HL-60 (cell line): ENCODE results near the gene DNAI2.
"Not testable (repeated sequence)": the region's sequence is repeated elsewhere in the genome, so short reads cannot be mapped to it uniquely, and the experiment has no call there.

Source experiments
- DNase-seq, 2 experiments: peaks; one replicate each; pipeline ENCODE4 v3.0.0-alpha.2; 2010 to 2020; ENCODE audit warnings: low read depth in 1 of 2, low spot score in 1 of 2
- H3K27ac ChIP-seq: fragments of 250-450 bp; sonication (Bioruptor Pico); replicated peaks from 2 replicates; pipeline ENCODE4 v1.5.1; 2020; ENCODE audit warnings: mild to moderate bottlenecking, moderate library complexity
- H3K27me3 ChIP-seq: fragments of 250-450 bp; sonication (Bioruptor Pico); 2 replicates; pipeline ENCODE4 v1.5.1; 2021; ENCODE audit warnings: mild to moderate bottlenecking, moderate library complexity; ENCODE audit not compliant: insufficient read depth, poor library complexity, severe bottlenecking
- H3K4me3 ChIP-seq: replicated peaks from 2 replicates; pipeline ENCODE4 v1.5.1; 2011; ENCODE audit warnings: mild to moderate bottlenecking, control low read depth, low read length; ENCODE audit not compliant: insufficient read depth
- CTCF ChIP-seq: IDR thresholded peaks from one replicate; pipeline ENCODE4 v1.5.1; 2011; ENCODE audit warnings: low read length, control low read depth, inconsistent platforms; ENCODE audit not compliant: insufficient read depth
- GABPA ChIP-seq: IDR thresholded peaks from 2 replicates; pipeline ENCODE4 v1.6.1; 2012; ENCODE audit warnings: low read depth
- POLR2AphosphoS5 ChIP-seq: IDR thresholded peaks from 2 replicates; pipeline ENCODE4 v1.6.1; 2012; ENCODE audit warnings: low read depth
- REST ChIP-seq: IDR thresholded peaks from 2 replicates; pipeline ENCODE4 v1.6.1; 2012; ENCODE audit warnings: low read depth; ENCODE audit not compliant: insufficient replicate concordance
- SPI1 ChIP-seq: IDR thresholded peaks from 2 replicates; pipeline ENCODE4 v1.6.1; 2012; ENCODE audit warnings: low read depth, mild to moderate bottlenecking, borderline replicate concordance

Gene DNAI2

GRCh38 chr17:74253036-74253435 is 21.0 kb upstream of the DNAI2 start:
- Histone ChIP-seq H3K27me3 (no peaks in the 10 kb centered on the region), H3K4me3 (no peak overlapping the region), H3K27ac (no peak overlapping the region)
- no peak for DNase-seq
- TF ChIP-seq CTCF (no peak), GABPA (no peak), POLR2AphosphoS5 (no peak), REST (no peak), SPI1 (no peak)

- DNase-seq = no peak
- TF ChIP-seq SPI1 = no peak
- Histone ChIP-seq H3K4me3 (no peak overlapping the region), H3K27ac (no peak overlapping the region), H3K27me3 (no peaks in the 10 kb centered on the region)
Measured at GRCh38 chr17:74257311-74257710, 16.7 kb upstream of the DNAI2 start.

GRCh38 chr17:74259667-74260524 is 14.1 kb upstream of the DNAI2 start:
- Histone ChIP-seq H3K4me3 (no peak overlapping the region), H3K27me3 (no peaks in the 10 kb centered on the region), H3K27ac (no peak overlapping the region)
- DNase-seq = no peak
- TF ChIP-seq GABPA (no peak), CTCF (no peak), REST (no peak), SPI1 (no peak), POLR2AphosphoS5 (no peak)

- Histone ChIP-seq H3K27ac (no peak overlapping the region), H3K4me3 (no peak overlapping the region), H3K27me3 (no peaks in the 10 kb centered on the region)
- no peak for DNase-seq
- no peak for TF ChIP-seq SPI1
Measured at GRCh38 chr17:74260525-74260850, 13.5 kb upstream of the DNAI2 start.

- Histone ChIP-seq H3K4me3 (no peak overlapping the region), H3K27ac (no peak overlapping the region), H3K27me3 (no peaks in the 10 kb centered on the region)
- TF ChIP-seq SPI1 (no peak), CTCF (no peak), REST (no peak), GABPA (no peak), POLR2AphosphoS5 (no peak)
- DNase-seq = no peak
Measured at GRCh38 chr17:74262601-74263000, 11.4 kb upstream of the DNAI2 start.

- not testable (repeated sequence) for DNase-seq, H3K27me3 ChIP-seq, H3K4me3 ChIP-seq, H3K27ac ChIP-seq
Measured at GRCh38 chr17:74267054-74267453, 7.0 kb upstream of the DNAI2 start.
